SK-N-SH (cell line): ENCODE data around the gene RPS5. TPM values are rescaled to one million over a fixed set of nuclear protein-coding genes. Genes with fewer than 3 reads are reported as not detected.

Experiments
- CTCF ChIA-PET: fragments of 300-600, 350-600 bp; formaldehyde crosslinking; extraction: SDS; loops from one replicate; lab custom pipeline; 2021; lab: Yijun Ruan, JAX
- POLR2A ChIA-PET: fragments of 350-600 bp; sonication (Branson Sonifier 250); formaldehyde crosslinking; extraction: SDS; loops from one replicate; lab custom pipeline; 2020; ENCODE audit warnings: antibody characterized with exemption, inconsistent platforms; lab: Yijun Ruan, JAX
- DNase-seq: peaks from one replicate; pipeline ENCODE4 v3.0.0; 2012
- H2AFZ ChIP-seq: fragments of 200-600 bp; sonication (generic); 2 replicates; pipeline ENCODE4 v1.8.1; 2016; ENCODE audit warnings: antibody characterized with exemption, mild to moderate bottlenecking, low read depth
- H3F3A ChIP-seq: fragments of 200-600 bp; sonication (generic); replicated peaks from 2 replicates; pipeline ENCODE3; 2016; ENCODE audit warnings: antibody characterized with exemption, mild to moderate bottlenecking; ENCODE audit not compliant: insufficient read depth
- H3K27ac ChIP-seq, 2 experiments: fragments of 200-500 bp in 1 of 2; fragments of 200-600 bp in 1 of 2; sonication (Bioruptor generic) in 1 of 2; sonication (generic), shearing (Covaris generic) in 1 of 2; 2 replicates each; pipeline versions ENCODE4 v1.5.1 to v1.6.1; 2014 to 2016; ENCODE audit warnings: low read depth in 2 of 2, inconsistent platforms in 1 of 2, low read length in 1 of 2, mild to moderate bottlenecking in 1 of 2, mixed read lengths in 1 of 2
- H3K27me3 ChIP-seq: fragments of 200-600 bp; sonication (generic), shearing (Covaris generic); 2 replicates; pipeline ENCODE4 v1.6.1; 2016; ENCODE audit warnings: mixed run types; ENCODE audit not compliant: insufficient read depth
- H3K36me3 ChIP-seq, 2 experiments: fragments of 200-500 bp in 1 of 2; fragments of 200-600 bp in 1 of 2; sonication (Bioruptor generic) in 1 of 2; sonication (generic) in 1 of 2; replicated peaks in 1 of 2; 2 replicates each; pipeline versions ENCODE3 to v1.5.1; 2014 to 2016; ENCODE audit warnings: low read length in 1 of 2, mild to moderate bottlenecking in 1 of 2; ENCODE audit not compliant: insufficient read depth in 2 of 2, control insufficient read depth in 1 of 2
- H3K4me1 ChIP-seq, 2 experiments: fragments of 200-500 bp in 1 of 2; fragments of 200-600 bp in 1 of 2; sonication (Bioruptor generic) in 1 of 2; sonication (generic), shearing (Covaris generic) in 1 of 2; 2 replicates each; pipeline versions ENCODE4 v1.5.1 to v1.6.1; 2014 to 2016; ENCODE audit warnings: low read depth in 1 of 2, low read length in 1 of 2, mixed run types in 1 of 2; ENCODE audit not compliant: insufficient read depth in 2 of 2, control insufficient read depth in 1 of 2
- H3K4me2 ChIP-seq: fragments of 200-600 bp; sonication (generic), shearing (Covaris generic); 2 replicates; pipeline ENCODE4 v1.6.1; 2017; ENCODE audit warnings: mixed run types
- H3K4me3 ChIP-seq, 2 experiments: fragments of 200-500 bp in 1 of 2; fragments of 200-600 bp in 1 of 2; sonication (Bioruptor generic) in 1 of 2; sonication (generic), shearing (Covaris generic) in 1 of 2; 2 replicates each; pipeline versions ENCODE4 v1.5.1 to v1.8.1; 2014 to 2016; ENCODE audit warnings: low read depth in 2 of 2, inconsistent platforms in 1 of 2, low read length in 1 of 2, mild to moderate bottlenecking in 1 of 2, mixed read lengths in 1 of 2, moderate library complexity in 1 of 2
- H3K79me2 ChIP-seq: fragments of 200-600 bp; sonication (generic); 2 replicates; pipeline ENCODE4 v1.8.1; 2017; ENCODE audit warnings: mild to moderate bottlenecking; ENCODE audit not compliant: insufficient read depth
- H3K9ac ChIP-seq: fragments of 200-600 bp; sonication (generic); 2 replicates; pipeline ENCODE4 v1.6.1; 2017; ENCODE audit warnings: mixed run types
- H3K9me2 ChIP-seq: fragments of 200-600 bp; sonication (generic); 2 replicates; pipeline ENCODE4 v1.6.1; 2017; ENCODE audit warnings: mixed run types
- H3K9me3 ChIP-seq: fragments of 200-600 bp; sonication (generic); 2 replicates; pipeline ENCODE4 v1.6.1; 2017; ENCODE audit warnings: mixed run types, mild to moderate bottlenecking, moderate library complexity
- H4K20me1 ChIP-seq: fragments of 200-600 bp; sonication (generic); 2 replicates; pipeline ENCODE4 v1.6.1; 2017; ENCODE audit warnings: mild to moderate bottlenecking, mixed run types; ENCODE audit not compliant: insufficient read depth
- CHD2 ChIP-seq: fragments of 150-350 bp; IDR thresholded peaks from 2 replicates; pipeline ENCODE4 v1.6.1; 2018; ENCODE audit warnings: low read length; ENCODE audit not compliant: partially characterized antibody
- CTCF ChIP-seq: fragments of 200-600 bp; sonication (generic); IDR thresholded peaks from 2 replicates; pipeline ENCODE4 v1.6.1; 2017; ENCODE audit warnings: antibody characterized with exemption, mild to moderate bottlenecking, moderate library complexity
- ELF1 ChIP-seq: IDR thresholded peaks from 2 replicates; pipeline ENCODE4 v1.4.0; 2012
- EP300 ChIP-seq, 2 experiments: IDR thresholded peaks; 2 replicates each; pipeline versions ENCODE4 v1.4.0 to v1.6.1; 2012; ENCODE audit warnings: borderline replicate concordance in 1 of 2, low read depth in 1 of 2, low read length in 1 of 2
- EZH2phosphoT487 ChIP-seq: fragments of 200-600 bp; sonication (generic); IDR thresholded peaks from 2 replicates; pipeline ENCODE4 v1.6.1; 2017; ENCODE audit warnings: low read depth, mixed run types, mild to moderate bottlenecking, antibody characterized with exemption, moderate library complexity, borderline replicate concordance
- FOSL2 ChIP-seq: IDR thresholded peaks from 2 replicates; pipeline ENCODE4 v1.4.0; 2012; ENCODE audit warnings: low read depth, mild to moderate bottlenecking, moderate library complexity, borderline replicate concordance
- FOXJ3 ChIP-seq: sonication (generic); formaldehyde crosslinking; IDR thresholded peaks from 2 replicates; pipeline ENCODE4 v1.5.1; 2020; ENCODE audit warnings: mild to moderate bottlenecking, missing genetic modification reagents
- FOXM1 ChIP-seq: IDR thresholded peaks from 2 replicates; pipeline ENCODE4 v1.4.0; 2012; ENCODE audit warnings: low read depth, mild to moderate bottlenecking
- GATA2 ChIP-seq: sonication (generic); formaldehyde crosslinking; IDR thresholded peaks from 2 replicates; pipeline ENCODE4 v1.5.0; 2020; ENCODE audit warnings: mild to moderate bottlenecking, missing genetic modification reagents
- IRF3 ChIP-seq: fragments of 150-350 bp; IDR thresholded peaks from 2 replicates; pipeline ENCODE4 v1.6.1; 2016; ENCODE audit warnings: mild to moderate bottlenecking, low read depth, low read length
- JUND ChIP-seq: IDR thresholded peaks from 2 replicates; pipeline ENCODE4 v1.4.0; 2012
- MEF2A ChIP-seq: IDR thresholded peaks from 2 replicates; pipeline ENCODE4 v1.4.0; 2012; ENCODE audit warnings: low read depth, borderline replicate concordance
- MXI1 ChIP-seq: IDR thresholded peaks from 2 replicates; pipeline ENCODE4 v1.6.1; 2012; ENCODE audit warnings: mild to moderate bottlenecking, low read depth, low read length, improper control_type of control experiment
- NFIC ChIP-seq: IDR thresholded peaks from 2 replicates; pipeline ENCODE4 v1.4.0; 2012; ENCODE audit warnings: borderline replicate concordance
- RAD21 ChIP-seq: IDR thresholded peaks from 2 replicates; pipeline ENCODE4 v1.6.1; 2012; ENCODE audit warnings: mild to moderate bottlenecking, low read length
- RCOR1 ChIP-seq: fragments of 150-350 bp; IDR thresholded peaks from 2 replicates; pipeline ENCODE4 v1.6.1; 2017; ENCODE audit warnings: antibody characterized with exemption, low read length
- RFX5 ChIP-seq: IDR thresholded peaks from 2 replicates; pipeline ENCODE4 v1.6.1; 2012; ENCODE audit warnings: mild to moderate bottlenecking, improper control_type of control experiment, low read length
- SIN3A ChIP-seq: IDR thresholded peaks from 2 replicates; pipeline ENCODE4 v1.6.1; 2012; ENCODE audit warnings: low read depth, mild to moderate bottlenecking, low read length, moderate library complexity, borderline replicate concordance
- TAF1 ChIP-seq: IDR thresholded peaks from 2 replicates; pipeline ENCODE4 v1.6.1; 2012; ENCODE audit warnings: low read depth, mild to moderate bottlenecking, low read length, moderate library complexity, borderline replicate concordance
- TCF12 ChIP-seq: IDR thresholded peaks from 2 replicates; pipeline ENCODE4 v1.4.0; 2012
- WGBS: methylation state at CpG from one replicate; pipeline ENCODE4 v1.1.6; 2017; ENCODE audit warnings: low lambda C conversion rate; 5-methylcytosine and 5-hydroxymethylcytosine counted together
- polyA plus RNA-seq, 3 experiments: library from polyadenylated mRNA; depleted of rRNA; stranded (reverse); fragments of >200 nt; gene quantifications; 2 replicates each; pipeline ENCODE4 v1.2.3, GENCODE V29; 2012
- TF ChIP-seq, protein P1 (sequence below): IDR thresholded peaks from 2 replicates; pipeline ENCODE4 v1.4.0; 2012; ENCODE audit warnings: low read depth

Gene RPS5
- polyA plus RNA-seq, 1 of the 3 experiments (the other 2 are of a cell fraction): 4,334 TPM

GRCh38 chr19:58355908-58356765 is 30.9 kb upstream of the RPS5 start:
- CTCF ChIA-PET: no interaction called here
- Histone ChIP-seq H3K27ac (no peak overlapping the region), H3F3A (peaks cover 6% of the 10 kb centered on the region), H3K27me3 (no peaks in the 10 kb centered on the region), H3K9me2 (no peaks in the 10 kb centered on the region), H3K4me2 (no peak overlapping the region), H3K36me3 (no peaks in the 10 kb centered on the region)
- no peak for DNase-seq
- POLR2A ChIA-PET: no interaction called here
- no peak for TF ChIP-seq MEF2A
- TF ChIP-seq, protein P1, sequence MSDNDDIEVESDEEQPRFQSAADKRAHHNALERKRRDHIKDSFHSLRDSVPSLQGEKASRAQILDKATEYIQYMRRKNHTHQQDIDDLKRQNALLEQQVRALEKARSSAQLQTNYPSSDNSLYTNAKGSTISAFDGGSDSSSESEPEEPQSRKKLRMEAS: no peak
- no peak for TF ChIP-seq SIN3A
- TF ChIP-seq RFX5: no peak
- TF ChIP-seq NFIC: no peak
- TF ChIP-seq MXI1: no peak
- no peak for TF ChIP-seq CHD2
- no peak for TF ChIP-seq FOXM1
- no peak for TF ChIP-seq TCF12
- TF ChIP-seq RAD21: no peak
- no peak for TF ChIP-seq TAF1
- no peak for TF ChIP-seq FOXJ3 (CRISPR knock-in tag)
- TF ChIP-seq, all 33 proteins: peak for 0
- H2AFZ ChIP-seq: no peak overlapping the region
- H3K9ac ChIP-seq: no peak overlapping the region
- no peaks in the 10 kb centered on the region for H3K9me3 ChIP-seq
- 96% methylated on average over 50 of the region's 94 CpGs for WGBS
- peaks cover 0 to 2% of the 10 kb centered on the region in 2 experiments; a peak in 2 of 4 replicates for H3K4me1 ChIP-seq
- H3K4me3 ChIP-seq: no peak overlapping the region
- no peaks in the 10 kb centered on the region for H4K20me1 ChIP-seq
- H3K79me2 ChIP-seq: peaks cover under 1% of the 10 kb centered on the region; the same call in 1 of the 2 replicates

DNA sequence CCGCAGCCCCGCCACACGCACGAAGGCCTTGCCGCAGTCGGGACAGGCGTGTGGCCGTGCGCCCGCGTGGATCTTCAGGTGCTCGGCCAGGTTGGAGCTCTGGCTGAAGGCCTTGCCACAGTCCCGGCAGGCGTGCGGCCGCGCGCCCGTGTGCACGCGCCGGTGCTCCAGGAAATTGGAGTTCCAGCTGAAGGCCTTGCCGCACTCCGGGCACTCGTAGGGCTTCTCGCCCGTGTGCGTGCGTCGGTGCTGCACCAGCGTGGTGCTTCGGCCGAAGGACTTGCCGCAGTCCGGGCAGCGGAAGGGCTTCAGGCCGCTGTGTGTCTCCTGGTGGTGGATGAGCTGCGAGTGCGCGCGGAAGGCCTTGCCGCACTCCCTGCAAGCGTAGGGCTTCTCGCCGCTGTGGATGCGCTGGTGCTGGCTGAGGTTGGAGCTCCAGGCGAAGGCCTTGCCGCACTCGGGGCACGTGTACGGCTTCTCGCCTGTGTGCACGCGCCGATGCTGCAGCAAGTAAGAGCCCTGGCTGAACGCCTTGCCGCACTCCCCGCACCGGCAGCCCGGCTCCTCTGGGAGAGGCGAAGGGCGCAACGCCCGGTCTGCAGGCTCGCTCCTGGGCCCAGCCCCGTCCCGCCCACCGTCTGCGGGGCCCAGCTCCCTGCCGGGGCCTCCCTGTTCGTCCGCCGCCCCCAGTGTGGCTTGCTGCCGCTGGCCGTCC is 30.1 kb upstream of the RPS5 start:
- Histone ChIP-seq H3K36me3 (no peaks in the 10 kb centered on the region), H3K9me3 (no peaks in the 10 kb centered on the region), H2AFZ (no peak overlapping the region), H3K4me3 (no peak overlapping the region), H3K79me2 (no peaks in the 10 kb centered on the region), H3K9ac (no peak overlapping the region), H4K20me1 (no peaks in the 10 kb centered on the region), H3K4me1 (peaks cover 0 to 8% of the 10 kb centered on the region in 2 experiments; a peak in 2 of 4 replicates), H3K9me2 (no peaks in the 10 kb centered on the region), H3K27me3 (no peaks in the 10 kb centered on the region), H3F3A (peaks cover 13% of the 10 kb centered on the region), H3K27ac (no peak overlapping the region), H3K4me2 (no peak overlapping the region)
- ChIA-PET POLR2A (no interaction called here), CTCF (no interaction called here)
- TF ChIP-seq IRF3: no peak
- TF ChIP-seq GATA2: no peak
- no peak for TF ChIP-seq EZH2phosphoT487
- no peak for TF ChIP-seq RCOR1
- no peak for TF ChIP-seq FOSL2
- no peak for TF ChIP-seq JUND
- TF ChIP-seq SIN3A: no peak
- TF ChIP-seq EP300 (IDR thresholded peaks at IDR 0.05; ENCODE audit: borderline replicate concordance in 1 of 2, low read depth in 1 of 2, low read length in 1 of 2): no peak
- no peak for TF ChIP-seq CTCF
- TF ChIP-seq ELF1: no peak
- WGBS: 95% methylated on average over 31 of the region's 75 CpGs
- DNase-seq: no peak
